ENCODE results near the gene PCID2. TPM values are rescaled to one million over a fixed set of nuclear protein-coding genes. Genes with fewer than 3 reads are reported as not detected.

The PCID2 gene
- total and polyA plus RNA-seq, 2 of the 13 experiments (the other 11 are each of a cell fraction or from before 2014, with no cell fraction given): 65.0 to 111 TPM

DNA sequence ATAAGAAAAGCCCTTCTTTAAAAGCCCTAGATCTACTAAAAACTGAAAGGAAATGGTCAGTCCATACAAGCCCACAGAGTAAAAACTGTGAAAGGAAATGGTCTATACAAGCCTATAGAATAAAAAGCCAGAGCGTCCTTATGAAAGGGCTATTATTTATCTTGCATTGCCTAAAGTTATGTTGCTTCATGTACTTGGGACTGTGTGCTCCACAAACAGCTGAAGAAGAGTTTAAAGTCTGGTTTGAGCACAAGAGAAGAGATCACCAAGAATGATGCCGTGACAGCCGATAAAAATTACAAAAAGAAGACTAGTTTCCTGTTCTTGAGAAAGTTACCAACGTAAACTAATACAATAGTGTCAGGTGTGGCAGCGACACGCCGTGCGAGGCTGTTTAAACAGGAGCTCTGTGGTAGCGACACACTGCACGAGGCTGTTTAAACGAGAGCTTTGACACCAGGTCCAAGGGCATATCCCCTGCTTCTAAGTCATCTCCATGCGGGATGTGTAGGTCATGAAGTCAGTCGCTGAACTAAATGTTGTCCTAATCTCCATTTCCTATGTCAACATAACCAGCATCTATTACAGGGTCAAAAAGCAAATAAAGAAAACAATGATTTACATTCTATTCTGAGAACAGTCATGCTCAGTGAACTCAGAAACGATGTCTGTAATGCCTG, 24.9 kb downstream of the PCID2 start (continued):
- TF ChIP-seq, protein P1, sequence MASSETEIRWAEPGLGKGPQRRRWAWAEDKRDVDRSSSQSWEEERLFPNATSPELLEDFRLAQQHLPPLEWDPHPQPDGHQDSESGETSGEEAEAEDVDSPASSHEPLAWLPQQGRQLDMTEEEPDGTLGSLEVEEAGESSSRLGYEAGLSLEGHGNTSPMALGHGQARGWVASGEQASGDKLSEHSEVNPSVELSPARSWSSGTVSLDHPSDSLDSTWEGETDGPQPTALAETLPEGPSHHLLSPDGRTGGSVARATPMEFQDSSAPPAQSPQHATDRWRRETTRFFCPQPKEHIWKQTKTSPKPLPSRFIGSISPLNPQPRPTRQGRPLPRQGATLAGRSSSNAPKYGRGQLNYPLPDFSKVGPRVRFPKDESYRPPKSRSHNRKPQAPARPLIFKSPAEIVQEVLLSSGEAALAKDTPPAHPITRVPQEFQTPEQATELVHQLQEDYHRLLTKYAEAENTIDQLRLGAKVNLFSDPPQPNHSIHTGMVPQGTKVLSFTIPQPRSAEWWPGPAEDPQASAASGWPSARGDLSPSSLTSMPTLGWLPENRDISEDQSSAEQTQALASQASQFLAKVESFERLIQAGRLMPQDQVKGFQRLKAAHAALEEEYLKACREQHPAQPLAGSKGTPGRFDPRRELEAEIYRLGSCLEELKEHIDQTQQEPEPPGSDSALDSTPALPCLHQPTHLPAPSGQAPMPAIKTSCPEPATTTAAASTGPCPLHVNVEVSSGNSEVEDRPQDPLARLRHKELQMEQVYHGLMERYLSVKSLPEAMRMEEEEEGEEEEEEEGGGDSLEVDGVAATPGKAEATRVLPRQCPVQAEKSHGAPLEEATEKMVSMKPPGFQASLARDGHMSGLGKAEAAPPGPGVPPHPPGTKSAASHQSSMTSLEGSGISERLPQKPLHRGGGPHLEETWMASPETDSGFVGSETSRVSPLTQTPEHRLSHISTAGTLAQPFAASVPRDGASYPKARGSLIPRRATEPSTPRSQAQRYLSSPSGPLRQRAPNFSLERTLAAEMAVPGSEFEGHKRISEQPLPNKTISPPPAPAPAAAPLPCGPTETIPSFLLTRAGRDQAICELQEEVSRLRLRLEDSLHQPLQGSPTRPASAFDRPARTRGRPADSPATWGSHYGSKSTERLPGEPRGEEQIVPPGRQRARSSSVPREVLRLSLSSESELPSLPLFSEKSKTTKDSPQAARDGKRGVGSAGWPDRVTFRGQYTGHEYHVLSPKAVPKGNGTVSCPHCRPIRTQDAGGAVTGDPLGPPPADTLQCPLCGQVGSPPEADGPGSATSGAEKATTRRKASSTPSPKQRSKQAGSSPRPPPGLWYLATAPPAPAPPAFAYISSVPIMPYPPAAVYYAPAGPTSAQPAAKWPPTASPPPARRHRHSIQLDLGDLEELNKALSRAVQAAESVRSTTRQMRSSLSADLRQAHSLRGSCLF (CRISPR knock-in tag; IDR thresholded peaks at IDR 0.05; ENCODE audit: borderline replicate concordance): no peak
- TF ChIP-seq MBNL3 (CRISPR knock-in tag; conservative IDR thresholded peaks at IDR 0.05): no peak
- no peak for TF ChIP-seq KLF9 (CRISPR knock-in tag; IDR thresholded peaks at IDR 0.05; ENCODE audit: low read depth)
- TF ChIP-seq ZSCAN25 (CRISPR knock-in tag; IDR thresholded peaks at IDR 0.05): no peak
- no peak for TF ChIP-seq ISX (CRISPR knock-in tag; conservative IDR thresholded peaks at IDR 0.05)
- no peak for TF ChIP-seq TMF1 (CRISPR knock-in tag; IDR thresholded peaks at IDR 0.05; ENCODE audit: low read depth)
- TF ChIP-seq SMAD3 (CRISPR knock-in tag; IDR thresholded peaks at IDR 0.05): no peak
- TF ChIP-seq, protein P2, sequence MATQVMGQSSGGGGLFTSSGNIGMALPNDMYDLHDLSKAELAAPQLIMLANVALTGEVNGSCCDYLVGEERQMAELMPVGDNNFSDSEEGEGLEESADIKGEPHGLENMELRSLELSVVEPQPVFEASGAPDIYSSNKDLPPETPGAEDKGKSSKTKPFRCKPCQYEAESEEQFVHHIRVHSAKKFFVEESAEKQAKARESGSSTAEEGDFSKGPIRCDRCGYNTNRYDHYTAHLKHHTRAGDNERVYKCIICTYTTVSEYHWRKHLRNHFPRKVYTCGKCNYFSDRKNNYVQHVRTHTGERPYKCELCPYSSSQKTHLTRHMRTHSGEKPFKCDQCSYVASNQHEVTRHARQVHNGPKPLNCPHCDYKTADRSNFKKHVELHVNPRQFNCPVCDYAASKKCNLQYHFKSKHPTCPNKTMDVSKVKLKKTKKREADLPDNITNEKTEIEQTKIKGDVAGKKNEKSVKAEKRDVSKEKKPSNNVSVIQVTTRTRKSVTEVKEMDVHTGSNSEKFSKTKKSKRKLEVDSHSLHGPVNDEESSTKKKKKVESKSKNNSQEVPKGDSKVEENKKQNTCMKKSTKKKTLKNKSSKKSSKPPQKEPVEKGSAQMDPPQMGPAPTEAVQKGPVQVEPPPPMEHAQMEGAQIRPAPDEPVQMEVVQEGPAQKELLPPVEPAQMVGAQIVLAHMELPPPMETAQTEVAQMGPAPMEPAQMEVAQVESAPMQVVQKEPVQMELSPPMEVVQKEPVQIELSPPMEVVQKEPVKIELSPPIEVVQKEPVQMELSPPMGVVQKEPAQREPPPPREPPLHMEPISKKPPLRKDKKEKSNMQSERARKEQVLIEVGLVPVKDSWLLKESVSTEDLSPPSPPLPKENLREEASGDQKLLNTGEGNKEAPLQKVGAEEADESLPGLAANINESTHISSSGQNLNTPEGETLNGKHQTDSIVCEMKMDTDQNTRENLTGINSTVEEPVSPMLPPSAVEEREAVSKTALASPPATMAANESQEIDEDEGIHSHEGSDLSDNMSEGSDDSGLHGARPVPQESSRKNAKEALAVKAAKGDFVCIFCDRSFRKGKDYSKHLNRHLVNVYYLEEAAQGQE (IDR thresholded peaks at IDR 0.05; ENCODE audit: borderline replicate concordance in 1 of 2, low read depth in 1 of 2, low read length in 2 of 2): no peak
- TF ChIP-seq, protein P3, sequence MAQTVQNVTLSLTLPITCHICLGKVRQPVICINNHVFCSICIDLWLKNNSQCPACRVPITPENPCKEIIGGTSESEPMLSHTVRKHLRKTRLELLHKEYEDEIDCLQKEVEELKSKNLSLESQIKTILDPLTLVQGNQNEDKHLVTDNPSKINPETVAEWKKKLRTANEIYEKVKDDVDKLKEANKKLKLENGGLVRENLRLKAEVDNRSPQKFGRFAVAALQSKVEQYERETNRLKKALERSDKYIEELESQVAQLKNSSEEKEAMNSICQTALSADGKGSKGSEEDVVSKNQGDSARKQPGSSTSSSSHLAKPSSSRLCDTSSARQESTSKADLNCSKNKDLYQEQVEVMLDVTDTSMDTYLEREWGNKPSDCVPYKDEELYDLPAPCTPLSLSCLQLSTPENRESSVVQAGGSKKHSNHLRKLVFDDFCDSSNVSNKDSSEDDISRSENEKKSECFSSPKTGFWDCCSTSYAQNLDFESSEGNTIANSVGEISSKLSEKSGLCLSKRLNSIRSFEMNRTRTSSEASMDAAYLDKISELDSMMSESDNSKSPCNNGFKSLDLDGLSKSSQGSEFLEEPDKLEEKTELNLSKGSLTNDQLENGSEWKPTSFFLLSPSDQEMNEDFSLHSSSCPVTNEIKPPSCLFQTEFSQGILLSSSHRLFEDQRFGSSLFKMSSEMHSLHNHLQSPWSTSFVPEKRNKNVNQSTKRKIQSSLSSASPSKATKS (CRISPR knock-in tag; IDR thresholded peaks at IDR 0.05): no peak
- TF ChIP-seq, protein P4, sequence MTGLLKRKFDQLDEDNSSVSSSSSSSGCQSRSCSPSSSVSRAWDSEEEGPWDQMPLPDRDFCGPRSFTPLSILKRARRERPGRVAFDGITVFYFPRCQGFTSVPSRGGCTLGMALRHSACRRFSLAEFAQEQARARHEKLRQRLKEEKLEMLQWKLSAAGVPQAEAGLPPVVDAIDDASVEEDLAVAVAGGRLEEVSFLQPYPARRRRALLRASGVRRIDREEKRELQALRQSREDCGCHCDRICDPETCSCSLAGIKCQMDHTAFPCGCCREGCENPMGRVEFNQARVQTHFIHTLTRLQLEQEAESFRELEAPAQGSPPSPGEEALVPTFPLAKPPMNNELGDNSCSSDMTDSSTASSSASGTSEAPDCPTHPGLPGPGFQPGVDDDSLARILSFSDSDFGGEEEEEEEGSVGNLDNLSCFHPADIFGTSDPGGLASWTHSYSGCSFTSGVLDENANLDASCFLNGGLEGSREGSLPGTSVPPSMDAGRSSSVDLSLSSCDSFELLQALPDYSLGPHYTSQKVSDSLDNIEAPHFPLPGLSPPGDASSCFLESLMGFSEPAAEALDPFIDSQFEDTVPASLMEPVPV (CRISPR knock-in tag; IDR thresholded peaks at IDR 0.05): no peak
- no peak for TF ChIP-seq ZNF781 (CRISPR knock-in tag; IDR thresholded peaks at IDR 0.05; ENCODE audit: borderline replicate concordance, not compliant biosample characterization)
- no peak for TF ChIP-seq MBD4 (IDR thresholded peaks at IDR 0.05; ENCODE audit: borderline replicate concordance, low read length)
- TF ChIP-seq ZNF496 (CRISPR knock-in tag; IDR thresholded peaks at IDR 0.05; ENCODE audit: insufficient replicate concordance): no peak
- TF ChIP-seq ZNF326 (CRISPR knock-in tag; IDR thresholded peaks at IDR 0.05; ENCODE audit: borderline replicate concordance): no peak
- TF ChIP-seq ERF (CRISPR knock-in tag; IDR thresholded peaks at IDR 0.05): peak; percentile 74
- no peak for TF ChIP-seq ZNF7 (CRISPR knock-in tag; IDR thresholded peaks at IDR 0.05)
- no peak for TF ChIP-seq ZNF564 (CRISPR knock-in tag; IDR thresholded peaks at IDR 0.05)
- TF ChIP-seq BHLHE40 (IDR thresholded peaks at IDR 0.05; ENCODE audit: low read length): peak; percentile 88

Measured in HepG2 (cell line).